SK-N-SH (cell line): ENCODE measurements around the gene NRIP1. TPM values are rescaled to one million over a fixed set of nuclear protein-coding genes. Genes with fewer than 3 reads are reported as not detected.
A peak's percentile ranks its signal among the peaks of the same experiment; 100 is the strongest.

ENCODE experiments used
- CTCF ChIA-PET: fragments of 300-600, 350-600 bp; formaldehyde crosslinking; extraction: SDS; loops from one replicate; lab custom pipeline; 2021; lab: Yijun Ruan, JAX
- POLR2A ChIA-PET: fragments of 350-600 bp; sonication (Branson Sonifier 250); formaldehyde crosslinking; extraction: SDS; loops from one replicate; lab custom pipeline; 2020; ENCODE audit warnings: antibody characterized with exemption, inconsistent platforms; lab: Yijun Ruan, JAX
- DNase-seq: peaks from one replicate; pipeline ENCODE4 v3.0.0; 2012
- H2AFZ ChIP-seq: fragments of 200-600 bp; sonication (generic); 2 replicates; pipeline ENCODE4 v1.8.1; 2016; ENCODE audit warnings: antibody characterized with exemption, mild to moderate bottlenecking, low read depth
- H3F3A ChIP-seq: fragments of 200-600 bp; sonication (generic); replicated peaks from 2 replicates; pipeline ENCODE3; 2016; ENCODE audit warnings: antibody characterized with exemption, mild to moderate bottlenecking; ENCODE audit not compliant: insufficient read depth
- H3K27ac ChIP-seq, 2 experiments: fragments of 200-500 bp in 1 of 2; fragments of 200-600 bp in 1 of 2; sonication (Bioruptor generic) in 1 of 2; sonication (generic), shearing (Covaris generic) in 1 of 2; 2 replicates each; pipeline versions ENCODE4 v1.5.1 to v1.6.1; 2014 to 2016; ENCODE audit warnings: low read depth in 2 of 2, inconsistent platforms in 1 of 2, low read length in 1 of 2, mild to moderate bottlenecking in 1 of 2, mixed read lengths in 1 of 2
- H3K27me3 ChIP-seq: fragments of 200-600 bp; sonication (generic), shearing (Covaris generic); 2 replicates; pipeline ENCODE4 v1.6.1; 2016; ENCODE audit warnings: mixed run types; ENCODE audit not compliant: insufficient read depth
- H3K36me3 ChIP-seq, 2 experiments: fragments of 200-500 bp in 1 of 2; fragments of 200-600 bp in 1 of 2; sonication (Bioruptor generic) in 1 of 2; sonication (generic) in 1 of 2; replicated peaks in 1 of 2; 2 replicates each; pipeline versions ENCODE3 to v1.5.1; 2014 to 2016; ENCODE audit warnings: low read length in 1 of 2, mild to moderate bottlenecking in 1 of 2; ENCODE audit not compliant: insufficient read depth in 2 of 2, control insufficient read depth in 1 of 2
- H3K4me1 ChIP-seq, 2 experiments: fragments of 200-500 bp in 1 of 2; fragments of 200-600 bp in 1 of 2; sonication (Bioruptor generic) in 1 of 2; sonication (generic), shearing (Covaris generic) in 1 of 2; 2 replicates each; pipeline versions ENCODE4 v1.5.1 to v1.6.1; 2014 to 2016; ENCODE audit warnings: low read depth in 1 of 2, low read length in 1 of 2, mixed run types in 1 of 2; ENCODE audit not compliant: insufficient read depth in 2 of 2, control insufficient read depth in 1 of 2
- H3K4me2 ChIP-seq: fragments of 200-600 bp; sonication (generic), shearing (Covaris generic); 2 replicates; pipeline ENCODE4 v1.6.1; 2017; ENCODE audit warnings: mixed run types
- H3K4me3 ChIP-seq, 2 experiments: fragments of 200-500 bp in 1 of 2; fragments of 200-600 bp in 1 of 2; sonication (Bioruptor generic) in 1 of 2; sonication (generic), shearing (Covaris generic) in 1 of 2; 2 replicates each; pipeline versions ENCODE4 v1.5.1 to v1.8.1; 2014 to 2016; ENCODE audit warnings: low read depth in 2 of 2, inconsistent platforms in 1 of 2, low read length in 1 of 2, mild to moderate bottlenecking in 1 of 2, mixed read lengths in 1 of 2, moderate library complexity in 1 of 2
- H3K79me2 ChIP-seq: fragments of 200-600 bp; sonication (generic); 2 replicates; pipeline ENCODE4 v1.8.1; 2017; ENCODE audit warnings: mild to moderate bottlenecking; ENCODE audit not compliant: insufficient read depth
- H3K9ac ChIP-seq: fragments of 200-600 bp; sonication (generic); 2 replicates; pipeline ENCODE4 v1.6.1; 2017; ENCODE audit warnings: mixed run types
- H3K9me2 ChIP-seq: fragments of 200-600 bp; sonication (generic); 2 replicates; pipeline ENCODE4 v1.6.1; 2017; ENCODE audit warnings: mixed run types
- H3K9me3 ChIP-seq: fragments of 200-600 bp; sonication (generic); 2 replicates; pipeline ENCODE4 v1.6.1; 2017; ENCODE audit warnings: mixed run types, mild to moderate bottlenecking, moderate library complexity
- H4K20me1 ChIP-seq: fragments of 200-600 bp; sonication (generic); 2 replicates; pipeline ENCODE4 v1.6.1; 2017; ENCODE audit warnings: mild to moderate bottlenecking, mixed run types; ENCODE audit not compliant: insufficient read depth
- CTCF ChIP-seq: fragments of 200-600 bp; sonication (generic); IDR thresholded peaks from 2 replicates; pipeline ENCODE4 v1.6.1; 2017; ENCODE audit warnings: antibody characterized with exemption, mild to moderate bottlenecking, moderate library complexity
- FOXJ3 ChIP-seq: sonication (generic); formaldehyde crosslinking; IDR thresholded peaks from 2 replicates; pipeline ENCODE4 v1.5.1; 2020; ENCODE audit warnings: mild to moderate bottlenecking, missing genetic modification reagents
- FOXM1 ChIP-seq: IDR thresholded peaks from 2 replicates; pipeline ENCODE4 v1.4.0; 2012; ENCODE audit warnings: low read depth, mild to moderate bottlenecking
- JUND ChIP-seq: IDR thresholded peaks from 2 replicates; pipeline ENCODE4 v1.4.0; 2012
- MAX ChIP-seq: IDR thresholded peaks from 2 replicates; pipeline ENCODE4 v1.4.0; 2012; ENCODE audit warnings: low read depth
- NFIC ChIP-seq: IDR thresholded peaks from 2 replicates; pipeline ENCODE4 v1.4.0; 2012; ENCODE audit warnings: borderline replicate concordance
- PBX3 ChIP-seq: IDR thresholded peaks from 2 replicates; pipeline ENCODE4; 2012
- RCOR1 ChIP-seq: fragments of 150-350 bp; IDR thresholded peaks from 2 replicates; pipeline ENCODE4 v1.6.1; 2017; ENCODE audit warnings: antibody characterized with exemption, low read length
- REST ChIP-seq: IDR thresholded peaks from 2 replicates; pipeline ENCODE4 v1.6.1; 2012; ENCODE audit warnings: mild to moderate bottlenecking, low read depth, low read length, moderate library complexity
- ZBTB33 ChIP-seq: IDR thresholded peaks from 2 replicates; pipeline ENCODE4 v1.4.0; 2012; ENCODE audit warnings: low read depth, borderline replicate concordance
- WGBS: methylation state at CpG from one replicate; pipeline ENCODE4 v1.1.6; 2017; ENCODE audit warnings: low lambda C conversion rate; 5-methylcytosine and 5-hydroxymethylcytosine counted together
- polyA plus RNA-seq, 3 experiments: library from polyadenylated mRNA; depleted of rRNA; stranded (reverse); fragments of >200 nt; gene quantifications; 2 replicates each; pipeline ENCODE4 v1.2.3, GENCODE V29; 2012

Gene NRIP1
- polyA plus RNA-seq, 1 of the 3 experiments (the other 2 are of a cell fraction): 0.02 TPM

- Histone ChIP-seq H3K4me2 (no peak overlapping the region), H2AFZ (no peak overlapping the region), H3K9me2 (no peaks in the 10 kb centered on the region), H3K9ac (no peak overlapping the region), H3F3A (no peaks in the 10 kb centered on the region), H3K36me3 (no peaks in the 10 kb centered on the region), H3K9me3 (no peaks in the 10 kb centered on the region), H3K4me1 (no peaks in the 10 kb centered on the region; a peak in 1 of 4 replicates), H3K27me3 (no peaks in the 10 kb centered on the region), H3K79me2 (no peaks in the 10 kb centered on the region), H3K4me3 (no peak overlapping the region), H4K20me1 (no peaks in the 10 kb centered on the region), H3K27ac (no peak overlapping the region)
- DNase-seq: no peak
- WGBS: 7% methylated on average over 6 of the region's 6 CpGs
- ChIA-PET CTCF (no interaction called here), POLR2A (no interaction called here)
- TF ChIP-seq FOXJ3 (CRISPR knock-in tag) (no peak), JUND (no peak), CTCF (peak; percentile 20; the same call in 1 of the 2 replicates), FOXM1 (no peak), MAX (no peak), RCOR1 (no peak)
Observed at GRCh38 chr21:15022608-15023261, 42.1 kb downstream of the NRIP1 start.

GRCh38 chr21:15020797-15021196, 44.0 kb downstream of the NRIP1 start:
- H3K9ac ChIP-seq: no peak overlapping the region
- H4K20me1 ChIP-seq: no peaks in the 10 kb centered on the region
- H3K4me3 ChIP-seq: no peak overlapping the region
- H3K36me3 ChIP-seq: no peaks in the 10 kb centered on the region
- CTCF ChIA-PET: no interaction called here
- no peaks in the 10 kb centered on the region for H3K9me2 ChIP-seq
- no peak overlapping the region for H2AFZ ChIP-seq
- no peaks in the 10 kb centered on the region for H3K9me3 ChIP-seq
- H3K4me2 ChIP-seq: no peak overlapping the region
- H3K4me1 ChIP-seq: no peaks in the 10 kb centered on the region
- peaks cover 7% of the 10 kb centered on the region for H3F3A ChIP-seq
- H3K79me2 ChIP-seq: no peaks in the 10 kb centered on the region
- TF ChIP-seq RCOR1: no peak
- TF ChIP-seq FOXM1: no peak
- no peak for TF ChIP-seq PBX3
- TF ChIP-seq REST: no peak
- TF ChIP-seq NFIC: no peak
- no peak for TF ChIP-seq ZBTB33
- POLR2A ChIA-PET: no interaction called here
- no peak for DNase-seq
- no peak overlapping the region for H3K27ac ChIP-seq
- H3K27me3 ChIP-seq: no peaks in the 10 kb centered on the region
